ENCODE results near the gene SCARB1. TPM values are rescaled to one million over a fixed set of nuclear protein-coding genes. Genes with fewer than 3 reads are reported as not detected.
"Not testable (repeated sequence)": the region's sequence is repeated elsewhere in the genome, so short reads cannot be mapped to it uniquely, and the experiment has no call there.

Gene SCARB1
- total RNA-seq (10 to 100 TPM; 14.9 to 27.4 TPM), polyA plus RNA-seq (ENCODE audit: insufficient read length in 2 of 2) (10 to 100 TPM; 85.0 to 88.4 TPM)
- long read RNA-seq, donor 1, transcript SCARB1-202 (12 exons, 3,329 nt) = major isoform, 12 of 35 reads
- long read RNA-seq, donor 1, transcript SCARB1-201 (13 exons, 2,611 nt) = minor isoform, 7 of 35 reads
- long read RNA-seq, donor 1, partial matches to known transcripts = 12 of 35 reads
- long read RNA-seq, donor 1, other reads (novel, unspliced or antisense) = 0 of 35 reads
- long read RNA-seq, donor 2, transcript SCARB1-209 (2 exons, 851 nt) = major isoform, 10 of 36 reads
- long read RNA-seq, donor 2, transcript SCARB1-202 (12 exons, 3,329 nt) = minor isoform, 5 of 36 reads
- long read RNA-seq, donor 2, partial matches to known transcripts = 18 of 36 reads
- long read RNA-seq, donor 2, other reads (novel, unspliced or antisense) = 0 of 36 reads
- long read RNA-seq, donor 3, transcript SCARB1-209 (2 exons, 851 nt) = major isoform, 7 of 24 reads
- long read RNA-seq, donor 3, partial matches to known transcripts = 9 of 24 reads
- long read RNA-seq, donor 3, other reads (novel, unspliced or antisense) = 0 of 24 reads
- long read RNA-seq, donor 4, partial matches to known transcripts = 6 of 11 reads
- long read RNA-seq, donor 4, other reads (novel, unspliced or antisense) = 0 of 11 reads

GRCh38 chr12:124863416-124864325 is at the start of gene SCARB1:
Gene SCARB1, minus strand, starts transcription at chr12:124863864. Its CDS starts 144 bp downstream, at chr12:124863720.
- H3K4me1 ChIP-seq (ENCODE audit: control insufficient read depth, insufficient read depth, low read length) = peaks cover 34% of the 10 kb centered on the region
- H3K27ac ChIP-seq (ENCODE audit: low read depth, low read length) = peak within 1 kb of the TSS; percentile 49
- no peaks in the 10 kb centered on the region for H3K9me3 ChIP-seq (ENCODE audit: control insufficient read depth, insufficient read depth, low read length)
- H3K4me3 ChIP-seq (ENCODE audit: low read depth, low read length) = peak within 1 kb of the TSS; percentile 50
- WGBS (ENCODE audit: insufficient coverage) = under 1% methylated on average over 89 of the region's 89 CpGs
- H3K36me3 ChIP-seq (ENCODE audit: control insufficient read depth, insufficient read depth, low read length) = no peaks in the 10 kb centered on the region
- no peaks in the 10 kb centered on the region for H3K27me3 ChIP-seq (ENCODE audit: control insufficient read depth, insufficient read depth, low read length)
- DNase-seq (ENCODE audit: low read depth in 4 of 6, low spot score in 6 of 6) = peak in 5 of 6 donors; percentile 55 to 93 (median 73)

GRCh38 chr12:124912529-124913287 is 49.0 kb upstream of the SCARB1 start:
- Histone ChIP-seq H3K4me3 (ENCODE audit: low read depth, low read length) (peak overlapping the region; percentile 100), H3K36me3 (ENCODE audit: control insufficient read depth, insufficient read depth, low read length) (peaks cover 16% of the 10 kb centered on the region), H3K4me1 (ENCODE audit: control insufficient read depth, insufficient read depth, low read length) (peaks cover 28% of the 10 kb centered on the region)
- H3K27me3 ChIP-seq (ENCODE audit: control insufficient read depth, insufficient read depth, low read length); DNase-seq (ENCODE audit: low read depth in 4 of 6, low spot score in 6 of 6); H3K9me3 ChIP-seq (ENCODE audit: control insufficient read depth, insufficient read depth, low read length); H3K27ac ChIP-seq (ENCODE audit: low read depth, low read length): not testable (repeated sequence)
- 87% methylated on average over 5 of the region's 21 CpGs for WGBS (ENCODE audit: insufficient coverage)

GRCh38 chr12:124911521-124911920 is 47.9 kb upstream of the SCARB1 start:
- DNase-seq (ENCODE audit: low read depth in 4 of 6, low spot score in 6 of 6); H3K27ac ChIP-seq (ENCODE audit: low read depth, low read length); H3K27me3 ChIP-seq (ENCODE audit: control insufficient read depth, insufficient read depth, low read length); H3K4me3 ChIP-seq (ENCODE audit: low read depth, low read length); H3K9me3 ChIP-seq (ENCODE audit: control insufficient read depth, insufficient read depth, low read length): not testable (repeated sequence)
- Histone ChIP-seq H3K36me3 (ENCODE audit: control insufficient read depth, insufficient read depth, low read length) (peaks cover 16% of the 10 kb centered on the region), H3K4me1 (ENCODE audit: control insufficient read depth, insufficient read depth, low read length) (peaks cover 23% of the 10 kb centered on the region)
- 86% methylated on average over 1 of the region's 6 CpGs for WGBS (ENCODE audit: insufficient coverage)

- no peaks in the 10 kb centered on the region for H3K9me3 ChIP-seq (ENCODE audit: control insufficient read depth, insufficient read depth, low read length)
- peaks cover 19% of the 10 kb centered on the region for H3K4me1 ChIP-seq (ENCODE audit: control insufficient read depth, insufficient read depth, low read length)
- peak in 1 of 6 donors; percentile 25 for DNase-seq (ENCODE audit: low read depth in 4 of 6, low spot score in 6 of 6)
- no peak overlapping the region for H3K4me3 ChIP-seq (ENCODE audit: low read depth, low read length)
- 90% methylated on average over 7 of the region's 9 CpGs for WGBS (ENCODE audit: insufficient coverage)
- peaks cover 16% of the 10 kb centered on the region for H3K36me3 ChIP-seq (ENCODE audit: control insufficient read depth, insufficient read depth, low read length)
- H3K27me3 ChIP-seq (ENCODE audit: control insufficient read depth, insufficient read depth, low read length) = no peaks in the 10 kb centered on the region
- no peak overlapping the region for H3K27ac ChIP-seq (ENCODE audit: low read depth, low read length)
These were observed 47.2 kb upstream of the SCARB1 start for GRCh38 chr12:124910561-124911478.

- Histone ChIP-seq H3K36me3 (ENCODE audit: control insufficient read depth, insufficient read depth, low read length) (peaks cover 16% of the 10 kb centered on the region), H3K27ac (ENCODE audit: low read depth, low read length) (no peak overlapping the region), H3K9me3 (ENCODE audit: control insufficient read depth, insufficient read depth, low read length) (no peaks in the 10 kb centered on the region), H3K4me1 (ENCODE audit: control insufficient read depth, insufficient read depth, low read length) (peaks cover 17% of the 10 kb centered on the region), H3K4me3 (ENCODE audit: low read depth, low read length) (no peak overlapping the region), H3K27me3 (ENCODE audit: control insufficient read depth, insufficient read depth, low read length) (no peaks in the 10 kb centered on the region)
- no peak for DNase-seq (ENCODE audit: low read depth in 4 of 6, low spot score in 6 of 6)
- 83% methylated on average over 3 of the region's 8 CpGs for WGBS (ENCODE audit: insufficient coverage)
These were observed 46.3 kb upstream of the SCARB1 start for GRCh38 chr12:124909831-124910560.

- WGBS (ENCODE audit: insufficient coverage) = 0% methylated on average over 1 of the region's 2 CpGs
- H3K36me3 ChIP-seq (ENCODE audit: control insufficient read depth, insufficient read depth, low read length) = peaks cover 12% of the 10 kb centered on the region
- DNase-seq (ENCODE audit: low read depth in 4 of 6, low spot score in 6 of 6) = peak in 5 of 6 donors; percentile 75 to 98 (median 90)
- H3K27ac ChIP-seq (ENCODE audit: low read depth, low read length) = no peak overlapping the region
- H3K4me3 ChIP-seq (ENCODE audit: low read depth, low read length) = no peak overlapping the region
- peaks cover 17% of the 10 kb centered on the region for H3K4me1 ChIP-seq (ENCODE audit: control insufficient read depth, insufficient read depth, low read length)
- H3K27me3 ChIP-seq (ENCODE audit: control insufficient read depth, insufficient read depth, low read length) = no peaks in the 10 kb centered on the region
- no peaks in the 10 kb centered on the region for H3K9me3 ChIP-seq (ENCODE audit: control insufficient read depth, insufficient read depth, low read length)
These were observed 43.1 kb upstream of the SCARB1 start for GRCh38 chr12:124906606-124907261.

GRCh38 chr12:124904306-124905098 is 40.8 kb upstream of the SCARB1 start:
- no peaks in the 10 kb centered on the region for H3K27me3 ChIP-seq (ENCODE audit: control insufficient read depth, insufficient read depth, low read length)
- peak overlapping the region; percentile 40 for H3K27ac ChIP-seq (ENCODE audit: low read depth, low read length)
- H3K9me3 ChIP-seq (ENCODE audit: control insufficient read depth, insufficient read depth, low read length) = no peaks in the 10 kb centered on the region
- 42% methylated on average over 8 of the region's 15 CpGs for WGBS (ENCODE audit: insufficient coverage)
- DNase-seq (ENCODE audit: low read depth in 4 of 6, low spot score in 6 of 6) = peak in 1 of 6 donors; percentile 54
- H3K4me3 ChIP-seq (ENCODE audit: low read depth, low read length) = no peak overlapping the region
- no peaks in the 10 kb centered on the region for H3K36me3 ChIP-seq (ENCODE audit: control insufficient read depth, insufficient read depth, low read length)
- H3K4me1 ChIP-seq (ENCODE audit: control insufficient read depth, insufficient read depth, low read length) = peaks cover 10% of the 10 kb centered on the region
